Stimulated activated CD4-positive, alpha-beta T cell treated with anti-CD3 and anti-CD28 coated beads, Interleukin-1b, Interleukin-23, amount 100 ng/mL, for 4 hours (primary cell): ENCODE measurements around the gene SLC7A1.

Experiments used
- DNase-seq, 2 donors: peaks; one replicate each; pipeline ENCODE4 v3.0.0-alpha.2; 2020; ENCODE audit warnings: low read depth in 2 of 2

SLC7A1 gene

DNA sequence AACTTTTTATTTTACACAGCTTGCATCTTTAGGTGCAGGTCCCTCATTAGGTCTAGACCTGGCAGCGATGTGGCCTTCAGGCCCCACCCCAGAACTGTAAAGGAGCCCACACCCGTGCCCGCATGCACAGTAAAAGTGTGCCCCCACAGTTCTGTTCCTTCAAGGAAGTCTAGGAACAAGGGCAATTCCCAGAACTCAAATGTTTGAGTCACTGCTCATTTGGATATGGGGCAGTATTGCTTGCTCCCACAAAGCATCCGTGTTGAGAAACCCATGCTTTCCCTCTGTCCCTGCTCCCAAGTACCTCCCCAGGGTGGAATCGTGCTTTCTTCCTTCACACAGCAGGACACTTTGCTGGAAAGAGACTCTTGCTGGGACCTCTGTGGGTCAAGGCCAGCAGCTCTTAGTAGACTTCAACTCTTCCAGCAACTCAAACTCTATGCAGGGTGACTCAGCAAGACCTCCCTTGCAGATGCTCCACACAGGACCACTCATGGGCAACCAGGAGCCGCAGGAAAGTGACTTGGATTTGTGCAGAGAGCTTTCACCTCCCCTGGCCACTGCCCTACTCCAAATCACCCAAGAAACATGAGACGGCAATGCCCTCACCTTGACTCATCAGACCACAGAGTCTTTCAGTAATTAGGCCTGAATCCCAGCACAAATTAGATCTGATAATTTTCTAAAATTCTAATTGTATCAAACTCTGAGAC is 12.3 kb downstream of the SLC7A1 start:
- no peak for DNase-seq

DNA sequence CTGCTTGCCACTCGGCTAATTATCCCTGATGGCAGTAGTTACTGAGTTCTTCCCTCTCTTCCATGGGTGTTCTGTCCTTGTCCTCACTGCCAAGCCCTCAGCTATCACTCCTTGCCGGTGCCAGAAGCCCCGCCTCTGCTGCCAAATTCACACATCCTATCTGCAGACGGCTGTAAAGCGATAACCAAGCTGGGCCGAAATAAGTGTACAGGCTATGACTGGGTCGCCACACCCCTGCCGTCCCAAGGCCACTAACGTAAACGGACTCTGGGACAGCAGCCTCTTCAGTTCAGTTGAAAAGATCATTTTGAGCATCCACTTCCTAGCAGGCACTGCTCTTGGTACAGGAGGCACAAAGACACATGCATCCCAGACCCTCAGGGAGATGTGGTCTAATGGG is 13.3 kb downstream of the SLC7A1 start:
- DNase-seq = no peak

DNA sequence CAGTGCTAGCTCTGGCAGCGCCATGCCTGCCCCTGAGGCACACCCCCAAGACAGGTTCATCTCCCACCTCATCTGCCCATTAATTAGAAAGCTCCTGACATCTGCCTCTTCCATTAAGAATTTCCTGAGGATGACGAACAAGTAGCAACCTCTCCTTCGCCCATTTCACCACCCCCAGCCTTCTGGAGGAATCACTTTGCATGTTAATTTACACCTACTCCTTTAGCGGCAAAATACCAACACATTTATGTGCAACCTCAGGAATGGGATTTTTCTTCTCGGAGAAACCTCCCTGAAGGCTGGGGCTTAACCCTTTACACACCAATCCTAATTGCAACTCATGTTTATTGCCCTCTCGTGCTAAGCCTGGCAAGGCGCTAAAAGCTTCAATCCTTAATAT is 13.8 kb downstream of the SLC7A1 start:
- DNase-seq = no peak

DNA sequence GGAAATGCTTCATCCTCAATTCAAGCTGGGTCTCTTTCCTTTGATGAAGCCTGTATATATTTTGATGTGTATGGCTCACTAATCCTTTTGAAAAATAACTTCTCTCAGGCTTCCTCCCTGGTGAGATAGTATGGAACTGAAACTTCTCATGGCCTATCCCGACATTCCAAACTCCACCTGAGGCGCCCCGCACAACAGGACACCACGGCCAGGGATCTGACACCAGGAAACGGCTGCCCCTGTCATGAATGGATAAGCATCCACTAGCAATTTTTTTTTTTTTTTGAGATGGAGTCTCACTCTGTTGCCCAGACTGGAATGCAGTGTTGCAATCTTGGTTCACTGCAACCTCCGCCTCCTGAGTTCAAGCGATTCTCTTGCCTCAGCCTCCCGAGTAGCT is 16.4 kb downstream of the SLC7A1 start:
- DNase-seq = no peak

DNA sequence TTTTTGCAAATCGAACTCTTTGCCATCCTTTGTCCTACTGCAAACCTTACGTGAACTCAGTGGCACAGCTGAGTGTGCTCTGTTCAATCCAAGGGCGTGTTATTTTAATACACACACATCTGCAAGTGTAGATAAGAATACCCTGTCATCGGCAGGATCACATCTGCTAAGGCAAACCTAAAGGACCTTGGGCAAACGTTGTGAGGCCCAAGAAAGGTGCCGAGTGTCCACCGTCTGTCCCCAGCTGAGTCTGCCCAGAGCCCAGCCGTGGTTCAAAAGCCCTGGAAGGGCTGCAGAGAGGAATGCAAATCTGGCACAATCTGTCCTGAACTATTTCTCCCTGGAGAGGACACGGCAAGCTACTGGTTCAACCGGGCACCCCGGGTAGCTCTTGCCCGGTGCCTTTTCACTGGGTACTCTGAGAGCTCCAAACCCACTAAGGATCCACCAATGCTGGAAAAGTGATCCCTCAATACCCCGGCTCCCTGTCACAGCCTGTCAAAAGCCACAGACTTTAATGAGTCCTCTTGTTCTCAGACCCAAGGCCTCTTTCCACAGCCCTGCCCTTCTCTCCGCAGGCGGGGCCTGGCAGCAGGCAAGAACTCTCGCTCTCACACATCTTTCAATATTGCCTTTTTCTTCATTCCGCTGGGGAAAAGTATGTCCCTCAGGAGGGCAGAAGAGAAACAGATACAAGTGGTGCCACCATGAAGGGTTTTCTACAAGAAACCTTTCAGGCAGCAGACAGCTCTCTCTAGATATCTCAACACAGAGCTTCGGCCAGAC is 17.0 kb downstream of the SLC7A1 start:
- DNase-seq = no peak

DNA sequence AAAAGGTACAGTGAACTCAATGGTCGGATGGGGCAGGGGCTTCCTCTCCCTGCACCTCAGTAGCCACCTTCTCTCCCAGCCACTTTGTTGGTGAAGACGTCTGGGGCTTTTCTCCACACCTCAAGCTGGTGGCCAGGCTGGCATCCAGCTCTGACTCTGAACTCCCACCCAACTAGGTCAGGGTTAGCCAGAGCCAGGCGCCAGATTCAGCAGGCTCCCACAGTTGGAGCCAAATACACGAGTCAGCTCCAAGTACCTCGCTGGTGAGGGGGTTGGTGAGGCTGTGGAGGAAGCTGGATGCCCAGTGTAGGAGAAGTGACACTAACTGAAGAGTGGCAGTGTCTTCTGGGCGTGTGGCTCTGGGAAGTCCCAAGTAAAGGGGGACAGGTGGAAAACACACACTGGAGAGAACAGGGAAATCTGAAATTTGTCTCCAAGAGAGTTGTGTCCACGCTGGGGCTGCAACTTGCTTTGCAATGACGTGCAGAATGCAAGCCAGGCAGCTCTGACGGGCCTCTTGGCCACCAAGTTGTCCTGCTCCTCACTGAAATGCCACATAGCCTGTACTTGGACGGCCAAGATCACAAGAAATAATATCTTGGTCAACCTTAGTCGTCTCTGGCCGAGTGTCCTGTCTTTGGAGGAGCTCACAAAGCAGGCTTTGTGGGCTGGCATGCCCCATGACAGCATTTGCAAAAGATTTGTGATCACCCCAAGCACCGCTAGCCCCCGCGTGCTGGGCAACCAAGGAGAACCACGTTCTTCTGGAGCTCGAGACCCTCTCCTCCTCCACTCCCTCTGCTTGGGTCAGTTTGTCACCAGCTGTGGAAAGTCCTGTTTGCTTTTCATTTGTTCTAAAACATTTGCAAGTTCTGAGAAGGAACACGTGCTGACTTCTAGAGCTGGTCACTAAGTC is 18.1 kb downstream of the SLC7A1 start:
- DNase-seq = no peak

DNA sequence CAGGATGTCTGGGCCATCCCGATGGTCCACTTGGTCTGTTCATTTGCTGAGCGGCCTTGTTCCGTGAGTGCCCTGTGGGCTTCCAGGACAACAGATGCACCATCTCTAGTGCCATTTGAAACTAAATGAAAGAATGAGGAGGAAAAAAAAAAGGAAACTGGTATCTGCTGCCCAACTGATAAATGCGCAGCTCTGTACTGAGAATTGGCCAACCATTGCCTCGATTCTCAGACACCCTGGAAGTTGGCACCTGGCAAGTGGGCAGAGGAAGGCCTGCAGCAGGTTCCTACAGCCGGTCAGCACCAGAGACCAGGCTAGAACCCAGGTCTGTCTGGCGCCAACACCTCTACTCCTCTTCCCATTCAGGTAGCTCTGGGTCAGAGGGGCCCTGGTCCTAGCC is 18.9 kb downstream of the SLC7A1 start:
- no peak for DNase-seq

DNA sequence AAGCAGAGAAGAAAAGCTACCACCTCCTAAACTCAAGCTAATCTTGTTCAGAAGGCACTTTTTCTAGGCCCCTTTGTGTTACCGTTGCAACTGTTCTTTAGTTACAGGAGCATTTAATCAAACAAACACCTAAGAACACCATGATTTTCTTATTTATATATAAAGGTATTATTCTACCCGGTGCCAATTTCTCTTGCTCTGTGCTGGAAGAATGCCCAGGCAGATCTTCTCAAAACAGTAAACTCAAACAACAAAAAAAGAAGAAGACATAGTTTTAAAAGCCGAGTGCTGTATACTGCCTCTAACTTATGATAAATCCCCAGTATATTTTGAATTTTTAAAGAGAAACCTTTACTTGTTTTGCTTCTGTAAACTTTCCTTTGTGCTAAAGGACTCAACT is 20.4 kb downstream of the SLC7A1 start:
- no peak for DNase-seq

DNA sequence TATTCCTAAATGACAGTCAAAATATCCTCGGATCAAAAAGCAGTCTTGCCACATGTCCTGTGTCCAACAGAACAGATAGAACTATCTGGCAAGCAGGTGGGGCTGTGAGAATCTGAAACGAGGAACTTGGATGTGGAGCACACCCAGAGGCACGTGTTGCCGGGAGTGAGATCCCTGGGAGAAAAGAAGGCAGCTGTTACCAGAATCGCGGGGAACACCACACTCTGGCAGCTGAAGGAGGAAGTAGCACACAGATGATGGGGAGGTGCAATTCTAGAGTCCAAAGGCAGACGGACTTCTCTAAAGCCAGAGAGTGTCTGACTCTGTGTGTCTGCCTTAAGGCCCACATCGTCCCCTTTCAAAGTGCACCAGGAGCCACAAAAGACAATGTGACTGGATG is 22.3 kb downstream of the SLC7A1 start:
- DNase-seq = no peak

DNA sequence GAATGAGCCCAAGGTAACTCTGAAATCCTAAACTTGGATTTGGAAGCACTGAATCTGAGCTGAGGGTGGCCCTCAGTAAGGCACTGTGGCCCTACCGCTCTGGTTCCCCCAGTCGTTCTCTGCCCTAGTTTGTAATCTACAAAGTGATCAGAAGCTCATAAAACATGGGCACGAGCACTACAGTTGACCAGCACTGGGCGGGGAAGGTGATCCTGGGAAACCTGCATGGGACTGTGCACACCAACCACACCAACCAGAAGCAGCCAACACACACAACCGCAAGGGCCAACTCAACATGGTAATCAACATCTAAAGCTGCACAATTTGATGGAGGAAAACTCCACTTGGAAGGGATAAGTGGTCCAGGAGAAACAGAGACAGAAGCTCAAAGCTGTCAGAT is 22.9 kb downstream of the SLC7A1 start:
- DNase-seq = no peak

DNA sequence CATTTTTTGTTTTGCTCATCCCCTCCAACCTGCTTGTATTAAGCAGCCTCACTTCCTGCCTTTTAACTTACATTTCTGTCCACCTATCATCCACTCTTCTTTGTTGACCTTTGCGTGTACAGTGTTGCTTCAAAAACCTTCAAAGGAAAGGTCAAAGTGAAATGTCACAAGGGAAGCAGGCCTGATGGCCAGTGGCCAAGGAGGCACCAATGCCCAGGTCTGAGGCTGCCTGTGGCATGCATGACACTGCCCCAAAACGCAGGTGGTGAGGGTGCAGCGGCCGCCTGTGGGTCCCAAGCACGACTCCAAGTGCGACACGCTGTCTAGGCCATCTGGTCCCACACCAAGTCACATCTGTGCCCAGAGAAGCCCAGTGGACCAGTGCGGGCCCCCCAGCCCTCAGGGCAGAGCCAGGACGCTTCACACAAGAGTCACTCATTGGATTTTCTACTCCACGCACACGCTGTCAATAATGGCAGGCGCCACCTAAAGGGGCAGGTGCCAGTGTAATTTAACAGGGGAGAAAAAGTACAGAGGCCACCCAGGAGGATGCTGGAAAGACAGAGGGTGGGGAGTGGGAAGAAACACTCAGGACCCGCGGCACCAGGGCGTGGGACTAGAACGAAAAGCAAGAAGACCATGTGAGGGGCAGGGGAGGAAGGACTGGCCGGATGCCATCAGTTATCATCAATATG is 23.5 kb downstream of the SLC7A1 start:
- no peak for DNase-seq

DNA sequence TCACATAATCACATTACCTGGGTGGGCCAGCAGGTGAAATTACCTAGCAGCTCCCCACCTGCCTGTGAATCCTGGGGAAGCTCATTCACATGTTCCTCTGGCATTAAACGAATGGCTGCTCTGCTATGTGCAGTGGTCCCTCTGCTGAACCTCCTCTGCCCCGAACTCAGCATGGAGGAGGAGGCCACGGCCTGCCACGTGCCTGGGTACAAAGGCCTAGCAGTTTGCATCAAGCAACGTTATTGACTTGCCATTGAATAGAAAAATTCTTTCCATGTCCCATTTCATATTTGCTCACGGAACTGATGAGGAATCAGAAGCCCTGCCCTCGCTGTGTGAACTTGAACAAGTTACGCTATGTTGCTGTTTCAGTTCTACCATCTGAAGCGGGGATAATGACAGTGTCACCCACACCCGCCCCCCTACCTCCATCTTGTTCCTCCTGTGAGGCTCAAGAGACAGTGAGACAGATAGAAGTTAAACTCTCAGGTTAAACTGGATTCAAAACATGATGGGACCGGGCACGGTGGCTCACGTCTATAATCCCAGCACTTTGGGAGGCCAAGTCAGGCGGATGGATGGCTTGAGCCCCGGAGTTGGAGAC is 25.3 kb downstream of the SLC7A1 start:
- no peak for DNase-seq

DNA sequence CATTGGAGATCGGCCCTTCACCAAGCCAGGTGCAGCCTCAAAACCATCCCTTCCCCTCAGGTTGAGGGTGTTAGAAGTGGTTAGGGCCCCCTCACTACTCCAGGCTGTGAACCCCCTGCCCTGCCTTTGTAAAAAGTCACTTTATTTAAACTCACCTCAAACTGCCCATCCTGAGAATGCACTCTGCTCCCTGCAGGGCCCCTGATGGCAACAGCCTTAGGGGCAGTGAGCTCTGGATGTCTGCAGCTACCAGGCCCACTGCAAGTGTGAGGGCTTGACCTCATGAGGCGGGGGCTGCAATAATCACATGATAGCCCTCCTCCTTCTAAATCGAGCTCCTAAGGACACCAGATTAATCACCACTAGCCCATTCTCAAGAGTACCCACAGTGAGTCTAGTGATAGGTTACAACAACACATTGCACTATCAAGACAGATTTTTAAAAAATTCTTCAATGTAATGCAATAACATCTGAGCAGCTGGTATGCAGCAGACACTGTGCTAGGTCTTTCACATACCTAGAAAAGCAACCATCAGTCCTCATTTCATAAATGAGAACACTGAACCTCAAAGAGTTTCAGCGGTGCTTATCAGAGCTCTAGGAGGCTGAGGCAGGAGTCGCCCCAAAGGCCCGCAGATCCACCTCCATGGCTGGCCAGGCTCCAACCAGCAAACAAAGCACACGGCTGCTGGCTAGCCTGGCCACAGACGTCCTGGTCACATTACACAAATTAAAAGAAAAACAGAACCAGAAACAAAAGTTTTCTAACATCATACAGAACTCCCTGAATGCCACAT is 26.0 kb downstream of the SLC7A1 start:
- no peak for DNase-seq

DNA sequence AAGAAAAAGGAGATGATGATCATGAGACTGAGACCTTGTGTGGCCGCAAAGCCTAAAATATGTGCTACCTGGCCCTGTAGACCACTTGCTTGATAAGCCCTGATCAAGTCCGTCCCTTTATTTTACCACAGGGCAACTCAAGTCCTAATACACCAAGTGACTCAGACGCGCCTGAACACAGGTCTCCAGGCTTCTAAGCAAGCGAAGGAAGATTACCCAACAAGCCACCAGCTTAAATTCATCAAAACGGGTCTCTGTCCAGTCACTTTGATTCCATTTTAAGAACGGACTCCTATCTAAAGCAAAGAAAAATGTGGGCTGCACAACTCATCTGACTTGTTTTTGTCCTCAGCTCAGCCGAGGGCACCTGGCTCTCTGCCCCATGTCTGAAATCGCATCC is 26.8 kb downstream of the SLC7A1 start:
- DNase-seq = no peak

DNA sequence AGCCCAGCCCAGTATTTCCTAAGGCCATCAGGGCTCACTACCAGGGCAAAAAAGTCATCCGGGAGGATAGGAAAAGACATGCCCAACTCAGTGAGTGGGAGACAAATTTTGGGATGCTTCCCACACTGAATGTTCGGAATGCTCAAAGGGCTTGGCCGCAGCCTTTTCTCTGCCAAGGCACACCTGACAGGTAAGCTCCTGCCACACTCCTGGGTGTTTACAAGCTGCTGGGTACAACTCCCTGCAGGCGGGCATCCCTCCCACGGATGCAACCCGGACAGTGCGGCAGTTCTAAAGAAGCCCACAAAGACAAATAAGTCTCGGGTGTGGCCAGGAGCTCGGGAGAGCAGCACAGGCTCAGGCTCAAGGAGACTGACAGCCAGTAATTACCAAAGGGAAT is 28.1 kb downstream of the SLC7A1 start:
- no peak for DNase-seq

DNA sequence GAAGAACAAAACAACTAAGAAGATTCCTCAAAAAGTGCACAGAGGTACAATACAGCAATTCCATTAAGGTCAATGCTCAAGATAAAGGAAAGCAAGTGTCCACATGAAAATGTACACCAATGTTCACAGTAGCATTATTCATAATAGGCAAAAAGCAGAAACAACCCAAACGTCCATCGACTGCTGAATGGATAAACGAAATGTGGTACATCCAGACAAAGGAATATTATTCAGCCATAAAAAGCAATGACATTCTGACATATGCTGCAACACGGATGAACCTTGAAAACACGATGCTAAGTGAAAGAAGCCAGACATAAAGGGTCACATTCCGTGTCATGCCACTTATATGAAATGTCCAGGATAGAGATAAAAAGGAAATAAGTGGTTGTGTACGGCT is 29.3 kb downstream of the SLC7A1 start:
- DNase-seq = no peak

DNA sequence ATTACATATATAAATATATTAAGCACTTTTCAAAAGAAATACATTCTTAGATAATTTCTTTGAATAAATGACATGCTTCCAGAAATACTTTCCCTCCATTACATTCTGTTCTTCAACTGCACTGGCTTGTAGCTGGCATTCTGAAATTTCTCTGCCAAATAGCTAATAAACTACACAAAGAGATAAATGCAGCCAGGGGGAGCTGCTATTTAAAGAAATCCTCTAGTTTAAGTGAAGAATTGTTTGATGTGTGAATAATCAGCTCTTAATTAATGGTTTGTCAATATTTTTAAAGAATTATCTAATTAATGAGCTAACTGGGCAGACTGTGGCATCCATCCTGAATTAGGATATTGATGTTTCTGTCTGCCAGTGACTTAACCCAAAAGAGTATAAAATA is 30.7 kb downstream of the SLC7A1 start:
- no peak for DNase-seq

DNA sequence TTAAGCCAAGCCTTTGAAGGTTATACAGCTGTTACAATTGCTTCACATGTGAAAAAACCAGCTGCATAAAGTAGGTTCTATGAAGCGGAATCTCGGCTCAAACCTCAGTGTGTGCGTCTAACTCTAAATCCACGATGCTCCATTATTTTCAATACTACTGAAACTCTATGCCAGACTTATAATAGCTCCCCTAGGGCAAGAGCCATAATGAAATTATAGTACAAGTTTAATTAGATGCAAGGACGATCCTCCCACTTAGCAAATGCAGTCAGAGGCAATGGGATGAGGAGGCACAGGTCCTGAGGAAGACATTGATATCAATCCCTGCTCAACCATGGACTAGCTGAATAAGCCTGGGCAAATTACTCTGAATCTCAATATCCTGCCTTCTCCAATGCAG is 31.1 kb downstream of the SLC7A1 start:
- DNase-seq = no peak

DNA sequence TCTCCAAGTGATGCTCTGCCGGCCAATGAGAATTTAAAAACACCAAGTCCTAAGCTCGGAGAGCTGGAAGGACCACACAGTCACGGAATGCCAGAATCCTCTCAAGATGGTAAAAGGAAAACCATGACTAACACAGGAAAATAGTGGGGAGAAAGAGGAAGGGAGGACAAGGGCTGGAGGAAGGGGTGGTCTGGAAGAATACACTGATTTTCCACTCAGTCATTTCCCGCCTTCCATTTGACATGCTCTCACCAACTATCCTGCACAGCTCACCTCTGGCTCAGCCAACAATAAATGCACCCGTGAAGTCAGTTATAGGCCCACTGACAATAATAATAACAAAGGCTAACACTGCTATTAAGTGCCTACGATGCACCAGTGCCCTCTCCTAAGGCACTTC is 31.5 kb downstream of the SLC7A1 start:
- no peak for DNase-seq

DNA sequence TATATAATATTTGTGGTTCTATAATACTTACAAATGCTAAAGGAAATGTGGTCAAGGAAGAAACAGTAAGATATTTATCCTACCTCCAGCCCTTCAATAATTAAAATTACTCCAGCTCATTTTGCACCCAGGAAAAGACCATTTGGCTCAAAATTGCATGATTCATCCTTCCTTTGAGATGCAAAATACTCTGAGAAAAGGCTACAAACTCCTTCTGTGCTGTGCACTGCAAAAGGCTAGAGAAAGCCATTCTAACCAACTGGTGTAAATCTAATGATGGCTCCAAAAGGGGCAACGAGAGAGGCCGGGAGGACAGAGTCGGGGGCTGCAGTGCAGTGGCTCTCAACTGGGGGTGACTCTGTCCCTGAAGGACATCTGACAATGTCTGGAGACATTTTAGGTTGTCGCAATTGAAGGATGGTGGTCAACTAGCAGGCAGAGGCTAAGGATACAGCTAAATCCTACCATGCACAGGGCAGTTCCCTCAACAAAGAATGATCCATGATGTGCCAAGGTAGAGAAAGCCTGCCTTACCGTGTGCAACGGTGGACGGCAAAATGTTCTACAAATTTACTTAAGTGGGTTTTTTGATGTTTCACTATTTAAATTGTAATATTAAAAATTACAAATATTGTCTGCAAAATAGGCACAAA is 32.6 kb downstream of the SLC7A1 start:
- DNase-seq = no peak
